Bronchial epithelial cell (primary cell): Measurements from ENCODE around the gene KLK14. TPM values are rescaled to one million over a fixed set of nuclear protein-coding genes. Genes with fewer than 3 reads are reported as not detected.

Experiments
- DNase-seq: peaks from one replicate; pipeline ENCODE4 v3.0.0-alpha.2; 2010; ENCODE audit warnings: low read depth
- FAIRE-seq: peaks from 2 replicates; lab custom pipeline; 2011; peaks lifted over from hg19 to GRCh38; lab: Jason Lieb, UNC
- H3K27me3 ChIP-seq: 2 replicates; pipeline ENCODE4 v1.5.1; 2011; ENCODE audit warnings: low read length; ENCODE audit not compliant: control insufficient read depth, insufficient read depth
- H3K36me3 ChIP-seq: 2 replicates; pipeline ENCODE4 v1.5.1; 2011; ENCODE audit warnings: low read length; ENCODE audit not compliant: control insufficient read depth, insufficient read depth
- H3K4me3 ChIP-seq: 2 replicates; pipeline ENCODE4 v1.5.1; 2011; ENCODE audit warnings: mild to moderate bottlenecking, low read depth, low read length, control low read depth
- CTCF ChIP-seq: IDR thresholded peaks from 2 replicates; pipeline ENCODE4 v1.5.1; 2011; ENCODE audit warnings: mild to moderate bottlenecking, moderate library complexity, low read length, control low read depth, inconsistent platforms; ENCODE audit not compliant: insufficient read depth, severe bottlenecking
- total RNA-seq: library from RNA; depleted of rRNA; stranded (reverse); fragments of >200 nt; gene quantifications from 2 replicates; pipeline ENCODE4 v1.2.1, GENCODE V29; 2014

Gene KLK14
- total RNA-seq, 1 donor from 2014 or later, result not detected

- peak; percentile 96 for FAIRE-seq
Measured at GRCh38 chr19:51108066-51108804, 25.5 kb upstream of the KLK14 start, which contains the start of gene CTU1. TSS of gene CTU1 (minus strand) at chr19:51108409. CDS start at chr19:51104569, 3,840 bp downstream.

DNA sequence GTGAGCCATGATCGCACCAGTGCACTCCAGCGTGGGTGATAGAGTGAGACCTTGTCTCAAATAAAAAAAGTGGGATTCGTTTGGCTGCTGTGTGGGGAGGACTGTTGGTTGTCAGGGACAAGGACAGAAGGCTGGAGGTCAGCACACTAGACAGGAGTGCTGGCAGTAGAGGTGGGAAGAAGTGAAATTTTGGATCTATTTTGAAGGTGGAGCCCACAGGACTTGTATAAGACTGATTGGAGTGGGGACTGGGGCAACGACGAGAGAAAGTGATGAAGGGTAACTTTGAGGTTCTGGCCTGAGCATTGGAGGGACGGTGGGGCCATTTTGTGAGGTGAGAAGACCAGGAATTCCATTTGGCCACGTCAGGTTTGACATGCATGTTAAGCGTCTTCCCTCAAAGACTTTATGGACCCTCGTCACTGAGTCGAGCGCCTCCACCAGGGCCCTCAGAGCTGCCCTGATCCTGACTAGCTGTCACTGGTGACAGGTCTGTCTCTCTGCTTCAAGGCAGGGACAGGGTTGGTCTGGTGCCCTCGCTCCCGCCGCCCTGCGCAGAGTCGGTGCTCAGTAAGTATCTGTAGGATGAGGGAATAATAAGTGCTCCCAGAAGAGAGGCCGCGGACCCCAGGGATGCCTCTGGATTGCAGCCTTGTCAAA lies 24.8 kb upstream of the KLK14 start:
- FAIRE-seq (no peak), DNase-seq (no peak)
- Histone ChIP-seq H3K36me3 (peaks cover 13% of the 10 kb centered on the region), H3K27me3 (no peaks in the 10 kb centered on the region), H3K4me3 (peak overlapping the region; percentile 64)
- TF ChIP-seq CTCF, result peak; percentile 14

More at GRCh38 chr19:51108066-51108804, 25.5 kb upstream of the KLK14 start, which contains the start of gene CTU1:
- no peaks in the 10 kb centered on the region for H3K27me3 ChIP-seq
- peaks cover 12% of the 10 kb centered on the region for H3K36me3 ChIP-seq
- peak; percentile 97 for DNase-seq
- H3K4me3 ChIP-seq, result peak within 1 kb of the TSS; percentile 64
- no peak for TF ChIP-seq CTCF

DNA sequence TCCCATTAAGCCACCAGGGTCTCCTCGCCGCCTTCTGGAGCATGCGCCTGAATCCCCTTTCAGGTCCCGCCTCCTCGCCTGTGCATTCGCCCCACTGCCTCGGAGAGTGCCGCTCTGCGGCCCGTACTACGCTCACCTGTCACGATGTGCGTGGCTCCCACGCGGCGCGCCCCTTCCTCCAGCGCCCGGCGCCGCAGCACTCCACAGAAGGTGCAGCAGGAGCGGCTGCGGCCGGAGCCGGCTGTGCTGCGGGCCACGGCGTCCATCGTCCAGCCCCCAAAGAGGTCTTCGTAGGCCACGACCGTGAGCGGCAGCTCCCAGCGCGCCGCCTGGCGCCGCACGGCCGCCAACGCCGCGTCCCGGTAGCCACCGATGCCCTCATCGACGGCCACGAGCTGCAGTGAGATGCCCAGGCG lies 21.2 kb upstream of the KLK14 start:
- no peak for TF ChIP-seq CTCF
- DNase-seq (no peak), FAIRE-seq (no peak)
- Histone ChIP-seq H3K4me3 (no peak overlapping the region), H3K27me3 (no peaks in the 10 kb centered on the region), H3K36me3 (peaks cover 15% of the 10 kb centered on the region)

- FAIRE-seq (no peak), DNase-seq (no peak)
- no peaks in the 10 kb centered on the region for H3K27me3 ChIP-seq
- H3K36me3 ChIP-seq, result peaks cover 16% of the 10 kb centered on the region
- H3K4me3 ChIP-seq, result no peak overlapping the region
- no peak for TF ChIP-seq CTCF
Measured at GRCh38 chr19:51102991-51103390, 20.3 kb upstream of the KLK14 start.

DNA sequence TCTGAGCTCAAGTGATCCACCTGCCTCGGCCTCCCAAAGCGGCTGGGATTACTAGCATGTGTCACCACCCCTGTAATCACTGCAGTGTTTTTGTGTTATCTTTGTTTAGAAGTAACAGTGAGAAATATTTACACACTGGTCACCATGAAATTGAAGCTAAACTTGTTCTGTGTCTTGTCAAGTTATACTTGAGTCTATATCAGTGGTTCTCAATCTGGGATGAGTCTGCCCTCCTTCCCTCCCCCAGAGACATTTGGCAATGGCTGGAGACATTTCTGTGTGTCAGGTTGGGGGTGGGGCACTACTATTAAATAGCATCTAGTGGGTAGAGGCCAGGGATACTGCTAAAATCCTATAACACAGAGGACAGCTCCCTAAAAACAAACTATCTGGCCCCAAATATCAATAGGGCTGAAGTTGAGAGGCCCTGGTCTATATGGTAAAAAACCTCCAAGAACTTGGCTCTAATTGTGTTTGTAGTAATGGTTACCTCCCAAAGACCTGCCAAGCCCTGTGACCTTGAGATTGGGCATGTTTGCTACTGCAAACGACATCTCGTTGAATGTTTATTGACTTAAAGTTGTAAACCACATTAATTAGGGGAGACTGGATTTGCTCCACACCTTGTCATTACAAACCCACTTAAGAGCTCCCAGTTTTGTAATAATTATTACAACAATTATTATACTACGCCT lies 18.6 kb upstream of the KLK14 start:
- peaks cover 19% of the 10 kb centered on the region for H3K36me3 ChIP-seq
- no peaks in the 10 kb centered on the region for H3K27me3 ChIP-seq
- no peak for TF ChIP-seq CTCF
- no peak for FAIRE-seq
- DNase-seq, result no peak
- no peak overlapping the region for H3K4me3 ChIP-seq
